Adrenal gland (tissue), 19 donors: ENCODE measurements around the gene ERCC3. TPM values are rescaled to one million over a fixed set of nuclear protein-coding genes. Genes with fewer than 3 reads are reported as not detected.

Experiments
- DNase-seq, 7 donors: peaks; one replicate each; pipeline ENCODE4 v3.0.0-alpha.2; 2019 to 2020
- H3K27ac ChIP-seq, 5 donors: fragments of 200-600 bp; sonication (generic) in 4 of 5; 1 replicate in 3 of 5; 2 replicates in 2 of 5; pipeline versions ENCODE4 v1.5.1 to v1.8.0; 2016 to 2020; ENCODE audit warnings: mild to moderate bottlenecking in 1 of 5
- H3K27me3 ChIP-seq: fragments of 200-600 bp; 2 replicates; pipeline ENCODE4 v1.8.0; 2021
- H3K36me3 ChIP-seq, 2 donors: fragments of 200-600 bp; replicated peaks in 1 of 2; 1 replicate in 1 of 2; 2 replicates in 1 of 2; pipeline versions ENCODE4 v1.5.1 to v1.8.0; 2018 to 2022
- H3K4me1 ChIP-seq, 2 donors: fragments of 200-600 bp; replicated peaks in 1 of 2; 1 replicate in 1 of 2; 2 replicates in 1 of 2; pipeline versions ENCODE4 v1.5.1 to v1.8.0; 2018 to 2021
- H3K4me3 ChIP-seq, 4 donors: fragments of 200-600 bp; sonication (generic) in 3 of 4; one replicate each; pipeline ENCODE4 v1.5.1; 2016 to 2018
- H3K9me3 ChIP-seq, 3 donors: fragments of 200-600 bp; sonication (generic) in 1 of 3; replicated peaks in 1 of 3; 1 replicate in 2 of 3; 2 replicates in 1 of 3; pipeline versions ENCODE4 v1.5.1 to v1.8.0; 2016 to 2021
- CTCF ChIP-seq, 6 experiments: fragments of 450-650 bp in 4 of 6; fragments of 200-600 bp in 2 of 6; sonication (generic) in 1 of 6; IDR thresholded peaks; 1 replicate in 5 of 6; 2 replicates in 1 of 6; pipeline versions ENCODE4 v1.5.1 to v1.8.0; 2016 to 2021; ENCODE audit warnings: antibody characterized with exemption in 6 of 6, mild to moderate bottlenecking in 2 of 6, moderate library complexity in 1 of 6
- POLR2A ChIP-seq, 2 donors: fragments of 450-650 bp; IDR thresholded peaks; one replicate each; pipeline ENCODE4 v1.6.1; 2017; ENCODE audit warnings: antibody characterized with exemption in 2 of 2, mild to moderate bottlenecking in 2 of 2, moderate library complexity in 1 of 2
- WGBS, 4 donors: extraction: QIAGEN DNeasy Blood & Tissue Kit in 2 of 4; methylation state at CpG; one replicate each; pipeline versions ENCODE4 v1.1.5 to v1.1.7; 2013 to 2017; 5-methylcytosine and 5-hydroxymethylcytosine counted together
- intact Hi-C, 2 donors: fragments of 100-400 bp; cut with DNase I; formaldehyde crosslinking; loops; one replicate each; pipeline versions ENCODE4 v1.14.1 to v1.15.0; 2022 to 2023
- long read RNA-seq, 10 donors: library from polyadenylated mRNA in 3 of 10; unstranded in 2 of 10; stranded (forward) in 1 of 10; transcript quantifications; one replicate each; pipeline ENCODE4 v2.0.0 and lab custom pipeline, GENCODE V29; 2021 to 2026
- polyA plus RNA-seq, 3 donors: library from polyadenylated mRNA; stranded (reverse); fragments of 200-250 nt in 2 of 3; fragments of 350-450 nt in 1 of 3; fragmentation: Illumina TruSeq in 1 of 3; extraction: RNeasy Lipid Tissue Mini Kit (QIAGEN cat#74804) in 1 of 3; gene quantifications; one replicate each; pipeline ENCODE4 v1.2.3, GENCODE V29; 2013 to 2014
- total RNA-seq, 9 donors: library from RNA; depleted of rRNA in 4 of 9; stranded (reverse); fragments of >200 nt in 4 of 9; fragments of 120-200 nt in 1 of 9; fragmentation: NEBNext Ultra II Directional in 1 of 9; extraction: Animal tissue kit (Norgen Biotek cat#: 25700) in 1 of 9; gene quantifications; one replicate each; pipeline versions ENCODE4 v1.1.0 to v1.2.4, GENCODE V29; 2013 to 2023
- donor health status: healthy with polysubstance abuse.
- donor health status: Bipolar disorder and iron deficiency.
- donor health status: DM: yes; HTN: yes; CAD: no.
- donor health status: DM: no; HTN: no; CAD: no.
- donor health status: DM: no; HTN: no; CAD: no.
- donor health status: DM: yes; HTN: yes; CAD: no.

The ERCC3 gene
- total RNA-seq = 10 to 100 TPM; 26.7 to 65.8 (median 37.4) TPM
- 10 to 100 TPM; 27.8 to 42.1 (median 37.7) TPM for polyA plus RNA-seq
- long read RNA-seq, donor 1, full-length matches to known transcripts = 8 of 8 reads
- long read RNA-seq, donor 1, partial matches to known transcripts = 0 of 8 reads
- long read RNA-seq, donor 1, other reads (novel, unspliced or antisense) = 0 of 8 reads
- long read RNA-seq, donor 2, full-length matches to known transcripts = 10 of 10 reads
- long read RNA-seq, donor 2, partial matches to known transcripts = 0 of 10 reads
- long read RNA-seq, donor 2, other reads (novel, unspliced or antisense) = 0 of 10 reads
- long read RNA-seq, donor 3, full-length matches to known transcripts = 7 of 7 reads
- long read RNA-seq, donor 3, partial matches to known transcripts = 0 of 7 reads
- long read RNA-seq, donor 3, other reads (novel, unspliced or antisense) = 0 of 7 reads
- long read RNA-seq, donor 4, transcript ERCC3-201 (15 exons, 2,750 nt) = major isoform, 12 of 17 reads
- long read RNA-seq, donor 4, partial matches to known transcripts = 1 of 17 reads
- long read RNA-seq, donor 4, other reads (novel, unspliced or antisense) = 4 of 17 reads
- long read RNA-seq, donor 5, transcript ERCC3-201 (15 exons, 2,750 nt) = major isoform, 66 of 90 reads
- long read RNA-seq, donor 5, partial matches to known transcripts = 5 of 90 reads
- long read RNA-seq, donor 5, other reads (novel, unspliced or antisense) = 18 of 90 reads
- long read RNA-seq, donor 6, transcript ERCC3-201 (15 exons, 2,750 nt) = major isoform, 8 of 11 reads
- long read RNA-seq, donor 6, partial matches to known transcripts = 1 of 11 reads
- long read RNA-seq, donor 6, other reads (novel, unspliced or antisense) = 2 of 11 reads
- long read RNA-seq, donor 7, full-length matches to known transcripts = 5 of 10 reads
- long read RNA-seq, donor 7, partial matches to known transcripts = 5 of 10 reads
- long read RNA-seq, donor 7, other reads (novel, unspliced or antisense) = 0 of 10 reads
- long read RNA-seq, donor 8, full-length matches to known transcripts = 17 of 17 reads
- long read RNA-seq, donor 8, partial matches to known transcripts = 0 of 17 reads
- long read RNA-seq, donor 8, other reads (novel, unspliced or antisense) = 0 of 17 reads
- long read RNA-seq, donor 9, transcript ERCC3-201 (15 exons, 2,750 nt) = major isoform, 6 of 7 reads
- long read RNA-seq, donor 9, partial matches to known transcripts = 0 of 7 reads
- long read RNA-seq, donor 9, other reads (novel, unspliced or antisense) = 0 of 7 reads
- long read RNA-seq, donor 10 = 0 reads

DNA sequence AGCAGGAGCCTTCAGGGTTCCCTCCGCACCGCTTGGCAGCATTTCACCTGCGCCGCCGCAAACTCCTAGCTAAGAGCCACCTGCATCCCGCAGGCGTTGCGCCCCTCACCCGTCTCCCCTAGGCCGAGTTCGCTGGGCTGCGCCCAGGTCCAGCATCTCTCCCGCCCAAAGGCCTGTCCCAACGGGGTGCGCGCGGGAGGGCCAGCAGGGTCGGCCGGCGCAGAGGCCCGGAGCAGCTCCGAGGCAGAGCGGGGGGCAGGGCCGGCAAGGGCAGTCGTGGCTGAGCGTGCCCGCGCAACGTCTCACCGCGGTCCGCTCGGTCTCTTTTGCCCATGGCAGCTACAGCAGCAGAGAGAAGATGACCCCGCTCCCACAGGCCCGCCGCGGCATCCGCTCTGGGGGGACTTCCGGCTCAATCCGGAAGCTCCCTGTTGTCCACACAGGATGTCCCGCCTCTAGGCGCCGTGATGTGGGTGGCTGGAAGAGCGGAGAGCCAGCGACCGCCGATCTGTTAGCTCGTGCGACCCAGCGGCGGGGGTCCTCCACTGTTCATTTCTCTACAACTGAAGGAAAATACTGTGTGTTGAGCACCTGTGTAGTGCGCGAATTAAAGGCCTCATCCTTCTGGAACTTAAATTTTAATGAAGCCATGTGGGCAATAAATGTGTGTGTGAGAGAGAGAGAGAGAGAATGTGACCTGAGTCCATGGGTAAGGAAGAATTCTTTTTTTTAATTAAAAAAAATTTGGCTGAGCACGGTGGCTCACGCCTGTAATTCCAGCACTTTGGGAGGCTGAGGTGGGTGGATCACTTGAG lies at the start of gene ERCC3:
Gene ERCC3 (minus strand): TSS at position 397 of the 815 bp plus-strand sequence. CDS start 63 bp downstream, at position 334.
- intact Hi-C loops = loop anchor here (10.0 kb wide), 2 partner anchors 229 to 249 kb away; no protein-coding TSS in a partner anchor
- WGBS, 4 donors = 0 to 1% (median 0%) methylated on average over 30 to 55 of the region's 55 CpGs
- DNase-seq = peak; percentile 69 to 85 (median 81)
- H3K27ac ChIP-seq = peak within 1 kb of the TSS in 4 of 5 donors; percentile 54 to 90 (median 72)
- H3K27me3 ChIP-seq = no peaks in the 10 kb centered on the region
- peak within 1 kb of the TSS; percentile 27 to 99 (median 96) for H3K4me3 ChIP-seq
- H3K9me3 ChIP-seq = no peaks in the 10 kb centered on the region
- H3K36me3 ChIP-seq = peaks cover 0 to 38% of the 10 kb centered on the region in 2 donors
- H3K4me1 ChIP-seq = peaks cover 7 to 16% of the 10 kb centered on the region in 2 donors
- TF ChIP-seq POLR2A (IDR thresholded peaks at IDR 0.05) (peak in 1 of 2 donors; percentile 29), CTCF (IDR thresholded peaks at IDR 0.05) (no peak)

- H3K4me3 ChIP-seq = no peak overlapping the region
- intact Hi-C loops = no loop called here
Measured at GRCh38 chr2:127343277-127343676, 49.3 kb upstream of the ERCC3 start.

GRCh38 chr2:127342101-127342500 lies 48.2 kb upstream of the ERCC3 start:
- no peak for DNase-seq
- Histone ChIP-seq H3K27me3 (no peaks in the 10 kb centered on the region), H3K36me3 (peaks cover 0 to 4% of the 10 kb centered on the region in 2 donors), H3K27ac (no peak overlapping the region), H3K9me3 (no peaks in the 10 kb centered on the region), H3K4me3 (no peak overlapping the region), H3K4me1 (peaks cover 0 to 16% of the 10 kb centered on the region in 2 donors)
- intact Hi-C loops = no loop called here
- 95 to 100% (median 98%) methylated on average over 1 of the region's 1 CpG for WGBS, 4 donors
- no peak for TF ChIP-seq CTCF (IDR thresholded peaks at IDR 0.05)
- no peak for TF ChIP-seq POLR2A (IDR thresholded peaks at IDR 0.05)

More at GRCh38 chr2:127343277-127343676, 49.3 kb upstream of the ERCC3 start:
- TF ChIP-seq POLR2A (IDR thresholded peaks at IDR 0.05) = no peak
- TF ChIP-seq CTCF (IDR thresholded peaks at IDR 0.05) = no peak
- Histone ChIP-seq H3K27ac (no peak overlapping the region), H3K4me1 (peaks cover 0 to 20% of the 10 kb centered on the region in 2 donors), H3K36me3 (peaks cover 0 to 4% of the 10 kb centered on the region in 2 donors), H3K9me3 (no peaks in the 10 kb centered on the region), H3K27me3 (no peaks in the 10 kb centered on the region)
- no peak for DNase-seq
- 92 to 100% (median 98%) methylated on average over 2 of the region's 2 CpGs for WGBS, 4 donors
